ENCODE results near the gene PGPEP1.

Gene PGPEP1

DNA sequence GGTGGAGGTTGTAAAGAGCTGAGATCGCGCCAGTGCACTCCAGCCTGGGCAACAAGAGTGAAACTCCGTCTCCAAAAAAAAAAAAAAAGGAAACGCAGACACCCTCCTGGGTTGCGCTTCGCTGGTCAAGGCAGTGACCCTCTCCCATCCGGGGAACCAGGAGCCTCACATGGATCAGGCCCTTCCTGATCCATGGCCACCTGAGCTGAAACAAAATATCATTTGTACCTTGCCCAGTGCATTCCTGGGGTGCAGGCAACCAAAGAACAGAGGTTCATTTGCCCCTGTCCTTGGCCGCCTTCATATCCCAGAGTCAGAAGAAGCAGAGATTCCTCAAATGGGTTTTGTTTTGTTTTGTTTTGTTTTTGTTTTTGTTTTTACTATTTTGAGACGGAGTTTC lies 9.5 kb upstream of the PGPEP1 start:
- no peak overlapping the region for H3K4me3 ChIP-seq (ENCODE audit: low read length)
- TF ChIP-seq, protein P1, sequence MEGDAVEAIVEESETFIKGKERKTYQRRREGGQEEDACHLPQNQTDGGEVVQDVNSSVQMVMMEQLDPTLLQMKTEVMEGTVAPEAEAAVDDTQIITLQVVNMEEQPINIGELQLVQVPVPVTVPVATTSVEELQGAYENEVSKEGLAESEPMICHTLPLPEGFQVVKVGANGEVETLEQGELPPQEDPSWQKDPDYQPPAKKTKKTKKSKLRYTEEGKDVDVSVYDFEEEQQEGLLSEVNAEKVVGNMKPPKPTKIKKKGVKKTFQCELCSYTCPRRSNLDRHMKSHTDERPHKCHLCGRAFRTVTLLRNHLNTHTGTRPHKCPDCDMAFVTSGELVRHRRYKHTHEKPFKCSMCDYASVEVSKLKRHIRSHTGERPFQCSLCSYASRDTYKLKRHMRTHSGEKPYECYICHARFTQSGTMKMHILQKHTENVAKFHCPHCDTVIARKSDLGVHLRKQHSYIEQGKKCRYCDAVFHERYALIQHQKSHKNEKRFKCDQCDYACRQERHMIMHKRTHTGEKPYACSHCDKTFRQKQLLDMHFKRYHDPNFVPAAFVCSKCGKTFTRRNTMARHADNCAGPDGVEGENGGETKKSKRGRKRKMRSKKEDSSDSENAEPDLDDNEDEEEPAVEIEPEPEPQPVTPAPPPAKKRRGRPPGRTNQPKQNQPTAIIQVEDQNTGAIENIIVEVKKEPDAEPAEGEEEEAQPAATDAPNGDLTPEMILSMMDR (IDR thresholded peaks at IDR 0.05; ENCODE audit: insufficient read depth, low read depth, low read length, missing control alignments) = no peak
- no peak for DNase-seq (ENCODE audit: low read depth)

DNA sequence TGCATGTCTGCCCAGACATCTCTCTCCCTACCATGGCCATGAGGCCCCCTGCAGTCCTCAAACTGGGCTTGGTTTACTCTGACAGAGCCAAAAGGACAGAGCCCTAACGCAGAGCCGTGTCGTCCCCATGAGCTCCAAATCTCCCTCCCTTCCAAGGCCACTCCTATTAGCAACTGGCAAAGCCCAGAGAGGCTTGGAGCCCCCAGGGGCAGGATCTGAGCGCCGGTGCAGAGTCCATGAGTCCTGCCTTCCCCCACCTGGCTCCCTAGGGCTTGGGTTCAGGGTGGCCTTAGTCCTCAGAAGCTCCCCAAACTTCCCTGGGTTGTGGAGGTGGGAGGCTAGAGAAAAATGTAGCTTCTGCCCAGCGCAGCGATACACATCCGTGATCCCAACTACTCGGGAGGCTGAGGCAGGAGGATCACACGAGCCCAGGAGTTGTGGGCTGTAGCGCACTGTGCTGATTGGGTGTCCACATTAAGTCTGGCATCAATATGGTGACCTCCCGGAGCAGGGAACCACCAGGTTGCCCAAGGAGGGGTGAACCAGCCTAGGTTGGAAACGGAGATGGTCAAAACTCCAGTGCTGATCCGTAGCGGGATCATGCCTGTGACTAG lies 7.4 kb upstream of the PGPEP1 start:
- TF ChIP-seq, protein P1 (IDR thresholded peaks at IDR 0.05; ENCODE audit: insufficient read depth, low read depth, low read length, missing control alignments) = no peak
- DNase-seq (ENCODE audit: low read depth) = no peak
- H3K4me3 ChIP-seq (ENCODE audit: low read length) = no peak overlapping the region

DNA sequence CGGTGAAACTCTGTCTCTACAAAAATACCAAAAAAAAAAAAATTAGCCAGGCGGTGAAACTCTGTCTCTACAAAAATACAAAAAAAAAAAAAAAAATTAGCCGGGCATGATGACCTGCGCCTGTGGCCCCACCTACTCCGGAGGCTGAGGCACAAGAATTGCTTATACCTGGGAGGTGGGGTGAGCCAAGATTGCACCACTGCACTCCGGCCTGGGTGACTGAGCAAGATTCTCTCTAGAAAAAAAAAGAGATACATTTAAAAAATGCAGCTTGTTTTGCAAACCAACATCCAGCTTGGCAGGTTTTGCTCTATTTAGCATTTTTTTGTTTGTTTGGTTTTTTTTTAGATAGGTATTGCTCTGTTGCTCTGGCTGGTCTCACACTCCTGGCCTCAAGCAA lies 6.7 kb upstream of the PGPEP1 start:
- no peak overlapping the region for H3K4me3 ChIP-seq (ENCODE audit: low read length)
- DNase-seq (ENCODE audit: low read depth) = peak; percentile 65
- TF ChIP-seq, protein P1 (IDR thresholded peaks at IDR 0.05; ENCODE audit: insufficient read depth, low read depth, low read length, missing control alignments) = no peak

DNA sequence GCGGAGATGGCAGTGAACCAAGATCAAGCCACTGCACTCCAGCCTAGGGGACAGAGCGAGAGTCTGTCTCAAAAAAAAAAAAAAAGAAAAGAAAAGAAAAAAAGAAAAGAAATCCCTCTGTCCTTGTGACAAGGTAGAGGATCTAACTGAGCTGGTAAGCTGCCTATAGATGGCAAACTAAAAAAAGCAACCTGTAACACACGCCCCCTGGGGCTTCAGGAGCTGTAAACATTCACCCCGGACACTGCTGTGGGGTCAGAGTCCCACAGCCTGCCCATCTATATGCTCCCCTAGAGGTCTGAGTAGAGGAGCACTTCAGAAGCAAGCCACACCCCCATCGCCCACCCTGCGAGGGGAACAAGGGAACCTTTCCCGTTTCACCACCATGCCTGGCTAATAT lies 4.3 kb upstream of the PGPEP1 start:
- TF ChIP-seq, protein P1 (IDR thresholded peaks at IDR 0.05; ENCODE audit: insufficient read depth, low read depth, low read length, missing control alignments) = no peak
- DNase-seq (ENCODE audit: low read depth) = no peak
- no peak overlapping the region for H3K4me3 ChIP-seq (ENCODE audit: low read length)

DNA sequence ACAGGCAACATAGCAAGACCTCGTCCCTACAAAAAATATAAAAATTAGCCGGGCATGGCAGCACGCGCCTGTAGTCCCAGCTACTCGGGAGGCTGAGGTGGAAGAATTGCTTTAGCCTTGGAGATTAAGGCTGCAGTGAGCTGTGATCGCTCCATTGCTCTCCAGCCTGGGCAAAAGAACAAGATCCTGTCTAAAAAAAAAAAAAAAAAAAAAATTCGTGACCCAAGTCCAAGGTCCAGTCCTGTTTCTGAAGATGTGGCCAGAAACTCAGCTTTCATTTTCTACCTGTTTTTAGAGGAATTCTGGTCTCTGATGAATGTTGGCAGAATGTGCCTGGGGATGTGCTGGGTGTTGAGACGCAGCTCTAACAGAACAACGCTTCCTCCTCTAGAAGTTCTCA lies 1.9 kb upstream of the PGPEP1 start:
- DNase-seq (ENCODE audit: low read depth) = no peak
- TF ChIP-seq, protein P1 (IDR thresholded peaks at IDR 0.05; ENCODE audit: insufficient read depth, low read depth, low read length, missing control alignments) = no peak
- H3K4me3 ChIP-seq (ENCODE audit: low read length) = no peak overlapping the region

DNA sequence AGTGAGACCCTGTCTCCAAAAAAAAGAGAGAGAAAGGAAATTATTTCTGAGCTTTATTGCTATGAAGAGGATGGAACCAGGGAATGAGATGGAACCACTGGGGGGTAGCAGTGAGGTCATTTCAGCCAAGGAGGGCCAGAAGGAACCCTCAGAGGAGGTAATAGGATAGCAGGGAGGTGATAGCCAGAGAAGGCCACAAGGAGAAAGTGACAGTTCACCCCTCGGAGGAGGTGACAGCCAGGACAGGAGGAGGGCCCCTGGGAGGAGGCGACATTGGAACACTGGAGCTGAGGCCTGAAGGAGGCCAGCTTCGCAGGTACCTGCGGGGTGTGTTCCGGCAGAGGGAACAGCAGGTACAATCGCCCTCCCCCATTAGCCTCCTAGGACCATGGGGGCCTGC lies 675 bp upstream of the PGPEP1 start:
- no peak for DNase-seq (ENCODE audit: low read depth)
- TF ChIP-seq, protein P1 (IDR thresholded peaks at IDR 0.05; ENCODE audit: insufficient read depth, low read depth, low read length, missing control alignments) = no peak
- peak overlapping the region; percentile 41 for H3K4me3 ChIP-seq (ENCODE audit: low read length)
